ENCODE data around the gene BANF1. TPM values are rescaled to one million over a fixed set of nuclear protein-coding genes. Genes with fewer than 3 reads are reported as not detected.

BANF1 gene
- total and polyA plus RNA-seq, 9 of the 15 experiments (the other 6 are each of a cell fraction or from before 2014, with no cell fraction given): 108 to 651 (median 263) TPM

DNA sequence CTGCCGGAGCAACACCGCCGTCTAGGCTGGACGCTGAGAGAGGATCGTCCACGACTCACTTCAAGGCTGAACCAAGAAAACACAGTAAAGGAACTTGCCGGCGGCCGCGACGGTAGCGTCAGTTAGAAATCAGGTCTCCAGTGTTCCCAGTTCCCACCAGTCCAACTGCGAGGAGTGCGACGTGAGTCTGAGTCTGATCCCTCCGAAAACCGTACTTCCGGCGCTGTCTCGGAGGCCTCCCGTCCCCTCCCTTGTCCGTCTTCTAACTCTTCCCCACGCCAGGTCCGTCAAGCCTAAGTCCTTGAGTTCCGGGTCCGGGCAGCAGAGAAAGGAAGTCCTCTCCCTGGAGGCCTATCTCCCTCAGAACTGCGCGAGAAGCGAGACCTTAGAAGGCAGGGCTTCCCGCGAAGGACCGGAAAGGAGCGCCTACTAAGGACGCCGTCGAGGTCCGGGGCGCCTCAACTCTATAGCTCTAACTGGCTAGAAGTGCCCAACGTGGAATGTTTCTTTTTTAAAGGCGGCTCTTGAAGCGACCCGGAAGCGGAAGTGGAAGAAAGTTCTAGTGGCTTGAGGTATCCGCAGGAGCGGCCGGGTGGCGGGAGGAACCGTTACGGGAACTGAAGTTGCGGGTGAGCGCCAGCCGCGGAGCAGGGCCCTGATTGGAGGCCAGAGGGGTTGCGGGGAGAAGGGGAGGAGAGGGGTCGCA, at the start of gene BANF1, which contains the start of gene EIF1AD (continued):
- TF ChIP-seq RBM34 (IDR thresholded peaks at IDR 0.05; ENCODE audit: borderline replicate concordance, insufficient read depth, low read length) (no peak), C11orf30 (IDR thresholded peaks at IDR 0.05; ENCODE audit: low read depth) (peak; percentile 99), SMAD1 (IDR thresholded peaks at IDR 0.05; ENCODE audit: low read depth, low read length, partially characterized antibody) (no peak), SP1 (CRISPR knock-in tag; IDR thresholded peaks at IDR 0.05) (peak; percentile 95), SNAPC5 (CRISPR knock-in tag; IDR thresholded peaks at IDR 0.05) (no peak), ZNF146 (CRISPR knock-in tag; IDR thresholded peaks at IDR 0.05; ENCODE audit: unreplicated experiment) (no peak), ZC3H11A (IDR thresholded peaks at IDR 0.05; ENCODE audit: low read depth, low read length) (peak; percentile 88), ZFP36 (IDR thresholded peaks at IDR 0.05; ENCODE audit: low read depth, low read length, partially characterized antibody) (peak; percentile 22), EHMT2 (IDR thresholded peaks at IDR 0.05) (peak; percentile 73; the same call in 1 of the 2 replicates), RAD51 (IDR thresholded peaks at IDR 0.05; ENCODE audit: borderline replicate concordance, low read depth) (no peak), VEZF1 (CRISPR knock-in tag; IDR thresholded peaks at IDR 0.05) (peak; percentile 88), ZNF124 (CRISPR knock-in tag; IDR thresholded peaks at IDR 0.05) (no peak), RAD21 (CRISPR knock-in tag; conservative IDR thresholded peaks at IDR 0.05 in 1 of 2, IDR thresholded peaks at IDR 0.05 in 1 of 2) (peak; percentile 2 to 10; a peak in 1 of 4 replicates), SMAD3 (CRISPR knock-in tag; conservative IDR thresholded peaks at IDR 0.05) (no peak), POLR3G (IDR thresholded peaks at IDR 0.05; ENCODE audit: extremely low read depth, insufficient read length, insufficient replicate concordance) (no peak), FOXJ3 (CRISPR knock-in tag; IDR thresholded peaks at IDR 0.05) (no peak), NR4A1 (CRISPR knock-in tag; IDR thresholded peaks at IDR 0.05) (no peak), NR4A1 (tag; IDR thresholded peaks at IDR 0.05) (peak; percentile 88; the same call in 1 of the 2 replicates), FOXP1 (CRISPR knock-in tag; IDR thresholded peaks at IDR 0.05) (peak; percentile 35), TCF7 (IDR thresholded peaks at IDR 0.05; ENCODE audit: borderline replicate concordance) (0 out of 2 replicates have a peak, but pooled peaks have one; percentile 60), ZNF584 (CRISPR knock-in tag; IDR thresholded peaks at IDR 0.05; ENCODE audit: low read depth) (0 out of 2 replicates have a peak, but pooled peaks have one; percentile 27), FOXJ2 (tag; IDR thresholded peaks at IDR 0.05) (no peak)
- TF ChIP-seq, protein P1, sequence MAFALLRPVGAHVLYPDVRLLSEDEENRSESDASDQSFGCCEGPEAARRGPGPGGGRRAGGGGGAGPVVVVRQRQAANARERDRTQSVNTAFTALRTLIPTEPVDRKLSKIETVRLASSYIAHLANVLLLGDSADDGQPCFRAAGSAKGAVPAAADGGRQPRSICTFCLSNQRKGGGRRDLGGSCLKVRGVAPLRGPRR (CRISPR knock-in tag; IDR thresholded peaks at IDR 0.05): no peak
- TF ChIP-seq, protein P2, sequence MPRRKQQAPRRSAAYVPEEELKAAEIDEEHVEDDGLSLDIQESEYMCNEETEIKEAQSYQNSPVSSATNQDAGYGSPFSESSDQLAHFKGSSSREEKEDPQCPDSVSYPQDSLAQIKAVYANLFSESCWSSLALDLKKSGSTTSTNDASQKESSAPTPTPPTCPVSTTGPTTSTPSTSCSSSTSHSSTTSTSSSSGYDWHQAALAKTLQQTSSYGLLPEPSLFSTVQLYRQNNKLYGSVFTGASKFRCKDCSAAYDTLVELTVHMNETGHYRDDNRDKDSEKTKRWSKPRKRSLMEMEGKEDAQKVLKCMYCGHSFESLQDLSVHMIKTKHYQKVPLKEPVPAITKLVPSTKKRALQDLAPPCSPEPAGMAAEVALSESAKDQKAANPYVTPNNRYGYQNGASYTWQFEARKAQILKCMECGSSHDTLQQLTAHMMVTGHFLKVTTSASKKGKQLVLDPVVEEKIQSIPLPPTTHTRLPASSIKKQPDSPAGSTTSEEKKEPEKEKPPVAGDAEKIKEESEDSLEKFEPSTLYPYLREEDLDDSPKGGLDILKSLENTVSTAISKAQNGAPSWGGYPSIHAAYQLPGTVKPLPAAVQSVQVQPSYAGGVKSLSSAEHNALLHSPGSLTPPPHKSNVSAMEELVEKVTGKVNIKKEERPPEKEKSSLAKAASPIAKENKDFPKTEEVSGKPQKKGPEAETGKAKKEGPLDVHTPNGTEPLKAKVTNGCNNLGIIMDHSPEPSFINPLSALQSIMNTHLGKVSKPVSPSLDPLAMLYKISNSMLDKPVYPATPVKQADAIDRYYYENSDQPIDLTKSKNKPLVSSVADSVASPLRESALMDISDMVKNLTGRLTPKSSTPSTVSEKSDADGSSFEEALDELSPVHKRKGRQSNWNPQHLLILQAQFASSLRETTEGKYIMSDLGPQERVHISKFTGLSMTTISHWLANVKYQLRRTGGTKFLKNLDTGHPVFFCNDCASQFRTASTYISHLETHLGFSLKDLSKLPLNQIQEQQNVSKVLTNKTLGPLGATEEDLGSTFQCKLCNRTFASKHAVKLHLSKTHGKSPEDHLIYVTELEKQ (CRISPR knock-in tag; IDR thresholded peaks at IDR 0.05): no peak
